ENCODE measurements around the gene BNIP1. TPM values are rescaled to one million over a fixed set of nuclear protein-coding genes. Genes with fewer than 3 reads are reported as not detected.

BNIP1 gene
- total and polyA plus RNA-seq, 10 donors: 6.0 to 14.2 (median 10.5) TPM

GRCh38 chr5:173210877-173211276 lies 66.5 kb downstream of the BNIP1 start:
- intact Hi-C loops (cut with DNase I; ENCODE audit: low total_unique reads): no loop called here
- TF ChIP-seq, protein P1, sequence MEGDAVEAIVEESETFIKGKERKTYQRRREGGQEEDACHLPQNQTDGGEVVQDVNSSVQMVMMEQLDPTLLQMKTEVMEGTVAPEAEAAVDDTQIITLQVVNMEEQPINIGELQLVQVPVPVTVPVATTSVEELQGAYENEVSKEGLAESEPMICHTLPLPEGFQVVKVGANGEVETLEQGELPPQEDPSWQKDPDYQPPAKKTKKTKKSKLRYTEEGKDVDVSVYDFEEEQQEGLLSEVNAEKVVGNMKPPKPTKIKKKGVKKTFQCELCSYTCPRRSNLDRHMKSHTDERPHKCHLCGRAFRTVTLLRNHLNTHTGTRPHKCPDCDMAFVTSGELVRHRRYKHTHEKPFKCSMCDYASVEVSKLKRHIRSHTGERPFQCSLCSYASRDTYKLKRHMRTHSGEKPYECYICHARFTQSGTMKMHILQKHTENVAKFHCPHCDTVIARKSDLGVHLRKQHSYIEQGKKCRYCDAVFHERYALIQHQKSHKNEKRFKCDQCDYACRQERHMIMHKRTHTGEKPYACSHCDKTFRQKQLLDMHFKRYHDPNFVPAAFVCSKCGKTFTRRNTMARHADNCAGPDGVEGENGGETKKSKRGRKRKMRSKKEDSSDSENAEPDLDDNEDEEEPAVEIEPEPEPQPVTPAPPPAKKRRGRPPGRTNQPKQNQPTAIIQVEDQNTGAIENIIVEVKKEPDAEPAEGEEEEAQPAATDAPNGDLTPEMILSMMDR (IDR thresholded peaks at IDR 0.05 in 8 of 11, conservative IDR thresholded peaks at IDR 0.05 in 3 of 11): no peak
- TF ChIP-seq POLR2A (IDR thresholded peaks at IDR 0.05): no peak
- no peak for TF ChIP-seq POLR2AphosphoS5 (IDR thresholded peaks at IDR 0.05)
- Histone ChIP-seq H3K36me3 (no peaks in the 10 kb centered on the region), H3K27ac (no peak overlapping the region), H3K9me3 (peaks cover 0 to 7% (median 0%) of the 10 kb centered on the region in 8 donors), H3K4me3 (no peak overlapping the region), H3K27me3 (replicated peaks in 1 of 7) (peaks cover 0 to 12% (median 0%) of the 10 kb centered on the region in 7 donors), H3K4me1 (no peaks in the 10 kb centered on the region)
- WGBS, 5 donors: 85 to 91% (median 87%) methylated on average over 4 to 8 of the region's 8 CpGs
- DNase-seq: no peak

- Histone ChIP-seq H3K27me3 (replicated peaks in 1 of 7) (peaks cover 0 to 9% (median 0%) of the 10 kb centered on the region in 7 donors), H3K4me3 (no peak overlapping the region), H3K4me1 (no peaks in the 10 kb centered on the region), H3K27ac (no peak overlapping the region), H3K36me3 (no peaks in the 10 kb centered on the region), H3K9me3 (peaks cover 0 to 7% (median 0%) of the 10 kb centered on the region in 8 donors)
- peak; percentile 30 for DNase-seq
- TF ChIP-seq POLR2A (IDR thresholded peaks at IDR 0.05): no peak
- WGBS, 5 donors: 79 to 87% (median 82%) methylated on average over 6 of the region's 6 CpGs
- intact Hi-C loops (cut with DNase I; ENCODE audit: low total_unique reads): no loop called here
Observed at GRCh38 chr5:173211284-173211683, 67.0 kb downstream of the BNIP1 start.

GRCh38 chr5:173213236-173213933 lies 69.1 kb downstream of the BNIP1 start:
- intact Hi-C loops (cut with DNase I; ENCODE audit: low total_unique reads): no loop called here
- peaks cover 0 to 7% (median 0%) of the 10 kb centered on the region in 8 donors for H3K9me3 ChIP-seq
- no peaks in the 10 kb centered on the region for H3K36me3 ChIP-seq
- no peaks in the 10 kb centered on the region for H3K4me1 ChIP-seq
- no peak overlapping the region for H3K27ac ChIP-seq
- H3K27me3 ChIP-seq (replicated peaks in 1 of 7): peaks cover 0 to 13% (median 0%) of the 10 kb centered on the region in 7 donors
- 95 to 97% (median 96%) methylated on average over 19 to 49 of the region's 49 CpGs for WGBS, 5 donors
- DNase-seq: peak; percentile 48
- TF ChIP-seq, protein P1 (IDR thresholded peaks at IDR 0.05 in 8 of 11, conservative IDR thresholded peaks at IDR 0.05 in 3 of 11): no peak
- no peak for TF ChIP-seq POLR2AphosphoS5 (IDR thresholded peaks at IDR 0.05)
- TF ChIP-seq POLR2A (IDR thresholded peaks at IDR 0.05): no peak
- H3K4me3 ChIP-seq: no peak overlapping the region

Other genes with a start within 250 kb of the BNIP1 start
- gene RPL26L1, start 185.1 kb upstream of the BNIP1 start, total RNA-seq: 10 to 100 TPM; 10.6 to 36.8 (median 16.9) TPM
- 10 to 100 TPM; 31.0 to 56.4 (median 46.4) TPM for gene RPL26L1, start 185.1 kb upstream of the BNIP1 start, polyA plus RNA-seq
- gene ATP6V0E1, start 160.8 kb upstream of the BNIP1 start, total RNA-seq: 100 to 1,000 TPM; 185 to 221 (median 208) TPM
- gene ATP6V0E1, start 160.8 kb upstream of the BNIP1 start, polyA plus RNA-seq: 100 to 1,000 TPM; 213 to 314 (median 298) TPM
- 10 to 100 TPM; 44.7 to 85.9 (median 58.7) TPM for gene CREBRF, start 88.2 kb upstream of the BNIP1 start, total RNA-seq
- 1 to 10 TPM; 7.2 to 8.2 (median 7.3) TPM for gene CREBRF, start 88.2 kb upstream of the BNIP1 start, polyA plus RNA-seq
- 10 to 100 TPM; 17.3 to 42.3 (median 28.9) TPM for gene NKX2-5, start 90.7 kb downstream of the BNIP1 start, total RNA-seq
- 10 to 100 TPM in 2 of 3 donors, 1 to 10 TPM in 1; 9.4 to 21.6 (median 13.9) TPM for gene NKX2-5, start 90.7 kb downstream of the BNIP1 start, polyA plus RNA-seq
- gene STC2, start 183.9 kb downstream of the BNIP1 start, total RNA-seq: 10 to 100 TPM in 6 of 7 donors, 1 to 10 TPM in 1; 4.7 to 71.6 (median 30.3) TPM
- 1 to 10 TPM in 2 of 3 donors, under 1 TPM in 1; 0.80 to 3.2 (median 1.0) TPM for gene STC2, start 183.9 kb downstream of the BNIP1 start, polyA plus RNA-seq